ENCODE results near the gene TMCO4. TPM values are rescaled to one million over a fixed set of nuclear protein-coding genes. Genes with fewer than 3 reads are reported as not detected.
"Not testable (repeated sequence)": the region's sequence is repeated elsewhere in the genome, so short reads cannot be mapped to it uniquely, and the experiment has no call there.

TMCO4 gene
- total RNA-seq, 1 donor = 11.1 TPM

- Histone ChIP-seq H3K4me3 (ENCODE audit: low read length) (no peak overlapping the region), H3K9me3 (ENCODE audit: low read depth, low read length) (no peaks in the 10 kb centered on the region), H3K27me3 (ENCODE audit: insufficient read depth, low read length) (no peaks in the 10 kb centered on the region), H3K4me1 (ENCODE audit: insufficient read depth, low read length) (no peaks in the 10 kb centered on the region)
Observed at GRCh38 chr1:19818324-19818723, 18.6 kb upstream of the TMCO4 start.

DNA sequence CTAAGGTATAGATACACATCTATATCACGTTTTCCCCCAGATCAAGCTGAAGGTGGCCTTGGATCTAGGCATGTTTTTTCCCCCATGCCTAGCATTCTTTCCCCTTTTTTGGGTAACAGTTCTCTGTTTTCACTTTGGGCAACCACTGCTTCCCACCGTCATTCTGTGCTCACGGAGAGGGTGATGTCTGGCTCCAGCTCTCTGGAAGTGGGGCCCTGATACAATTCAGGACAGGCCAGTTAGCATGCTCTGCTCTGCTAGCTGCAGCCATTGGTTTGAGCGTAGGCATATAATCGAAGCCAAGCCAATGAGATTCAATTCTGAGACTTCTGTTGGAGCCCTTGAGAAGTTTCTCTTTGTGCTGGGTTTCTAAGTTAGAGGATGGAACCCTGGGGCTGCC, 17.4 kb upstream of the TMCO4 start:
- Histone ChIP-seq H3K4me1 (ENCODE audit: insufficient read depth, low read length) (no peaks in the 10 kb centered on the region), H3K9me3 (ENCODE audit: low read depth, low read length) (no peaks in the 10 kb centered on the region), H3K4me3 (ENCODE audit: low read length) (no peak overlapping the region), H3K27me3 (ENCODE audit: insufficient read depth, low read length) (no peaks in the 10 kb centered on the region)

- H3K27me3 ChIP-seq (ENCODE audit: insufficient read depth, low read length); H3K4me1 ChIP-seq (ENCODE audit: insufficient read depth, low read length); H3K9me3 ChIP-seq (ENCODE audit: low read depth, low read length); H3K4me3 ChIP-seq (ENCODE audit: low read length): not testable (repeated sequence)
Observed at GRCh38 chr1:19816737-19817086, 17.0 kb upstream of the TMCO4 start.

DNA sequence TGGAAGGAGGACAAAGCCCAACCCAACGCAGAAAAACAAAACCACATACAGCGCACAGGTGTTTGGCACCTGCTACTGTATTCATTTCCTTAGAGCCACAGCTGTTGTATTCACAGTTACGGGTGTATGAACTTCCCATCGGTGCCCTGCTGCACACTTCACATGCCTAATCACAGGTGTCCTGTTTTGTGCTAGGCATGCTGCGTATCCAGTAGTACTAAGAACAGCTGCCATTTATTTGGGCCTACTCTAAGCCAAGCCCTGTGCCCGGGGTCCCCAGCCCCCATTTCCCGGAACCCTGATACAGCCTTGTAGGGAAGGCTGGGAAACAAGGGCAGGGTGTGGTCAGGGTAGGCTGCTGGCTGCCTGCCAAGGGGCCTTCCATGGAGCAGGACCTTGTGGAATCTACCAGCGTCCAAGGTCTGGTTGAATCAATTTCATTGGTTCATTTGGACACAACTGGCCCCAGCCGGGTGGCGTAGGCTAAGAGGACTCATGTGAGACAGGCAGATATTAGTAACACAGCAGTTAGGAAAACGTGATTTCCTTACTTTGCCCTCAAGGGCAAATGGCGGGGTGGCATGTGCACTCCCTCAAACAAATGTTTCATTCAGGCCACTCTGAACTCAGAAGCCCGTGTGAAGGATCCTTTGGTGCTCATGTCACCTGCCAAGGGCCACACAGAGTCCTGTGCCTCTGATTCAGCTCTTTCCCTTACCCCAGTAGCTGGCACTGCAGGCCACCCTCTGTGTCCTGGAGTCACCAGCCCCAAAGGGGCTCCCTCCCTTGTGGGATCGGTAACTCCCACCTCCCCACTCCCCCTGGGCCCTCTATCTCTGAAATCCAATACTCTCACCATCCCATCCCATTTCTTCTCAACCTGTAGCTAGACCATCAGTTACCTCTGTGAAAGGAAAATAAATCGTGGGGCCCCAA, 16.4 kb upstream of the TMCO4 start:
- Histone ChIP-seq H3K9me3 (ENCODE audit: low read depth, low read length) (no peaks in the 10 kb centered on the region), H3K27me3 (ENCODE audit: insufficient read depth, low read length) (no peaks in the 10 kb centered on the region), H3K4me1 (ENCODE audit: insufficient read depth, low read length) (no peaks in the 10 kb centered on the region), H3K4me3 (ENCODE audit: low read length) (no peak overlapping the region)

- H3K27me3 ChIP-seq (ENCODE audit: insufficient read depth, low read length) = no peaks in the 10 kb centered on the region
- H3K4me1 ChIP-seq (ENCODE audit: insufficient read depth, low read length) = no peaks in the 10 kb centered on the region
- no peak within 1 kb of the TSS for H3K4me3 ChIP-seq (ENCODE audit: low read length)
- H3K9me3 ChIP-seq (ENCODE audit: low read depth, low read length) = no peaks in the 10 kb centered on the region
Observed at GRCh38 chr1:19814681-19815503, 15.2 kb upstream of the TMCO4 start, which contains the start of gene RNF186. Gene RNF186 (minus strand): TSS chr1:19815283. CDS start chr1:19815101, 182 bp downstream.

GRCh38 chr1:19814244-19814661, 14.5 kb upstream of the TMCO4 start:
- H3K4me3 ChIP-seq (ENCODE audit: low read length) = no peak overlapping the region
- no peaks in the 10 kb centered on the region for H3K27me3 ChIP-seq (ENCODE audit: insufficient read depth, low read length)
- no peaks in the 10 kb centered on the region for H3K9me3 ChIP-seq (ENCODE audit: low read depth, low read length)
- H3K4me1 ChIP-seq (ENCODE audit: insufficient read depth, low read length) = no peaks in the 10 kb centered on the region

- Histone ChIP-seq H3K27me3 (ENCODE audit: insufficient read depth, low read length) (no peaks in the 10 kb centered on the region), H3K4me1 (ENCODE audit: insufficient read depth, low read length) (no peaks in the 10 kb centered on the region), H3K9me3 (ENCODE audit: low read depth, low read length) (no peaks in the 10 kb centered on the region), H3K4me3 (ENCODE audit: low read length) (no peak overlapping the region)
Observed at GRCh38 chr1:19813643-19813960, 13.9 kb upstream of the TMCO4 start.

DNA sequence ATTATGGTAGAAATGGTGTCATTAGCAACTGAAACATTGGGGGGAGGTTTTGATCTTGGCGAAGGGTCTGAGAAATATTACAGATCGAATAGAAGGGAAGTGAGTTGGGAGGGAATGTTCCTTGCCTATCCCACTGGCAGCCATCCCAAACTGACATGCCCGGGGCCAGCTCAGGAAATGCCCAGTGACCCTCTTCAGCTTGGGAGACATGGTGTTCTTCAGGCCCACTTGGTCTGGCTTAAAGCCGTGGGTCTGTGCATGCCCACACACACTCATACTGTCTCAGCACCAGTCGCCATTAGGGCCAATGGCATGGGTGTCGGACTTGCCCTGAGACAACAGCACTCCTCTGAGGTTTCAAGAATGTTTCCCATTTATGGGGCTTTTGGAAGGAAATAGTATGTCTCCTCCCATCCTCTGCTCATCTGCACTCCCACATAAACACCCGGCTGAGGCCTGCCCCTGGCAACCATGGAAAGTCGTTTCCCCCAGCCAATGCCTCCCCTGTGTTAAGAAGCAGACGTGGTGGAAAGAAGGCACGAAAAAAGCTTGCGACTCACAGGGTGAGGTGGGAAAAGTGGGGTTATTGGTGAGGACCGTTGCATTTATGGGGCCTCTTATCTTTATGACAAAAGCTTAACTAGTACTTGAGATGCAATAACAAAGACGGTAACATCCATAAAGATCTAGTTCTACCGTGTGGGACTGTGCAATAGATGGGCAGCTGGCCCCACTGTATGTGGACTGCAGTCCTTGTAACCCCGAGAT, 13.3 kb upstream of the TMCO4 start:
- H3K4me1 ChIP-seq (ENCODE audit: insufficient read depth, low read length) = no peaks in the 10 kb centered on the region
- no peak overlapping the region for H3K4me3 ChIP-seq (ENCODE audit: low read length)
- no peaks in the 10 kb centered on the region for H3K27me3 ChIP-seq (ENCODE audit: insufficient read depth, low read length)
- no peaks in the 10 kb centered on the region for H3K9me3 ChIP-seq (ENCODE audit: low read depth, low read length)

DNA sequence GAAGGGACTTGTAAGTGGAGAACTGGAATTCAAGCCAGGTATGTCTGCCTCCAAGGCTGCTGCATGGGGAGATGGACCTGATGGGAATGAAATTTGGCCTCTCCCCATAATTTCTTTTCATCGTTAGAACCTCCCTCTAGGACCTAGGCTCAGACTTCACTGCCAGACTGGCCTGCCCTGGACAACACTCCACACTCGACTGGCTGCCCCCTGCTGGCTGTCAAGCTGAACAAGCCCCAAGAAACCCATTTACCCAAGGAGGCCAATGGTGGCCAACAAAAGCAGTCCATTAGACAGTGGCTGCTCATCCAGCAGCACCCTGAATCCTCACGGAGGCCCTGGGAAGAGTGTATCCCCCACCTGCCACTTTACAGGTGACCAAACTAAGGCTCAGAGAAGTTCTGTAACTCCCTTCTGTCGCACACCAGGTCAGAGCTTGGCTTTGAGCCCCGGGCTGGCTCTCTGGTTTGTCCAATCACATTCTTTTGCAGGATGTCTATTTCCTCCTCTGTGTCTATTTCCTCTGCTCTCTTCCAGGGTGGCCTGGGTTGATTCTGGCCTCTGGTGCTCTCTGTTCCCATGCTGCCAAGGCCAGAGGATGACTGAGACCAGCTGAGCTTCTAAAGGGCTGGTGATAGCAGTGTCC, 11.6 kb upstream of the TMCO4 start:
- no peak overlapping the region for H3K4me3 ChIP-seq (ENCODE audit: low read length)
- no peaks in the 10 kb centered on the region for H3K9me3 ChIP-seq (ENCODE audit: low read depth, low read length)
- H3K27me3 ChIP-seq (ENCODE audit: insufficient read depth, low read length) = no peaks in the 10 kb centered on the region
- H3K4me1 ChIP-seq (ENCODE audit: insufficient read depth, low read length) = no peaks in the 10 kb centered on the region

- no peaks in the 10 kb centered on the region for H3K9me3 ChIP-seq (ENCODE audit: low read depth, low read length)
- H3K27me3 ChIP-seq (ENCODE audit: insufficient read depth, low read length) = no peaks in the 10 kb centered on the region
- no peaks in the 10 kb centered on the region for H3K4me1 ChIP-seq (ENCODE audit: insufficient read depth, low read length)
- H3K4me3 ChIP-seq (ENCODE audit: low read length) = no peak overlapping the region
Observed at GRCh38 chr1:19809044-19809750, 9.5 kb upstream of the TMCO4 start.

- H3K9me3 ChIP-seq (ENCODE audit: low read depth, low read length) = no peaks in the 10 kb centered on the region
- no peaks in the 10 kb centered on the region for H3K4me1 ChIP-seq (ENCODE audit: insufficient read depth, low read length)
Observed at GRCh38 chr1:19808351-19808750, 8.6 kb upstream of the TMCO4 start.

GRCh38 chr1:19804831-19805251, 5.1 kb upstream of the TMCO4 start:
- H3K27me3 ChIP-seq (ENCODE audit: insufficient read depth, low read length) = no peaks in the 10 kb centered on the region
- no peak overlapping the region for H3K4me3 ChIP-seq (ENCODE audit: low read length)
- H3K4me1 ChIP-seq (ENCODE audit: insufficient read depth, low read length) = peaks cover 8% of the 10 kb centered on the region
- no peaks in the 10 kb centered on the region for H3K9me3 ChIP-seq (ENCODE audit: low read depth, low read length)

More at GRCh38 chr1:19808351-19808750, 8.6 kb upstream of the TMCO4 start:
- Histone ChIP-seq H3K27me3 (ENCODE audit: insufficient read depth, low read length) (no peaks in the 10 kb centered on the region), H3K4me3 (ENCODE audit: low read length) (no peak overlapping the region)

- H3K4me1 ChIP-seq (ENCODE audit: insufficient read depth, low read length) = peaks cover 16% of the 10 kb centered on the region
Observed at GRCh38 chr1:19802269-19802668, 2.6 kb upstream of the TMCO4 start.

More at GRCh38 chr1:19802269-19802668, 2.6 kb upstream of the TMCO4 start:
- H3K27me3 ChIP-seq (ENCODE audit: insufficient read depth, low read length) = no peaks in the 10 kb centered on the region
- H3K9me3 ChIP-seq (ENCODE audit: low read depth, low read length) = no peaks in the 10 kb centered on the region
- H3K4me3 ChIP-seq (ENCODE audit: low read length) = no peak overlapping the region

All from mononuclear cell (primary cell).